Stimulated activated CD4-positive, alpha-beta T cell treated with anti-CD3 and anti-CD28 coated beads, TNF-alpha, amount 100 ng/mL, for 48 hours (primary cell): ENCODE results near the gene ADD2.

Experiments used
- DNase-seq, 3 donors: peaks; one replicate each; pipeline ENCODE4 v3.0.0-alpha.2; 2020; ENCODE audit warnings: low read depth in 3 of 3

The ADD2 gene

DNA sequence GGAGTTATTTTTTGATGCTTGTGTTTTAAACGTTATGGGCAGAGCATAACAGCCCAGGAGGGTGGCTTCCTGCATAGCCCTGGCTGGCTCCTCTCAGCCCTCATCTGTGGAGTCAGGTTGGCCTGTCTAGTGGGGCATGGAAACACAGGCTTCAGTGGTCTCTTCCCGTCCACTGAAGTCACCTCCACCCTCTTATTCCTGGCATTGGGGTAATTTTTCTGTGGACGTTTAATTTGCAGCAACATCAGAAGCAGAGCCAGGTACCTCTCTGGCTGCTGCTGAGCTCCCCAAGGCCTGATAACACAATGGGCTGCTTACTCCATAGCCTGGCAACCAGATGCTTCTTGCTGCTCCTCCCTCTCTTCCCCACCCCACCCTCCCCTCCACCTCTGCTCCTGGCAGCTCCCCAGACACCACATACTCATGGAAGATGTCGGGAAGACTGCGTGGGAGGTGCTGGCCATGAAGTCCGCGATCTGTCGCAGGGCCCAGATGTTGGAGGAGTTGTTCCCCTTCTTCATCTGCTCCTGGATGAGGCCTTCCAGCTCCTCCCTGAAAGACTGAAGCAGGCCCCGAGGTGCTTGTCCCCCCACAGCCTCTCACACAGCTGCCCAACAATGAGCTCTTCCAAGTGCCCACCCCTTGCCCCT, 64.0 kb downstream of the ADD2 start:
- no peak for DNase-seq

DNA sequence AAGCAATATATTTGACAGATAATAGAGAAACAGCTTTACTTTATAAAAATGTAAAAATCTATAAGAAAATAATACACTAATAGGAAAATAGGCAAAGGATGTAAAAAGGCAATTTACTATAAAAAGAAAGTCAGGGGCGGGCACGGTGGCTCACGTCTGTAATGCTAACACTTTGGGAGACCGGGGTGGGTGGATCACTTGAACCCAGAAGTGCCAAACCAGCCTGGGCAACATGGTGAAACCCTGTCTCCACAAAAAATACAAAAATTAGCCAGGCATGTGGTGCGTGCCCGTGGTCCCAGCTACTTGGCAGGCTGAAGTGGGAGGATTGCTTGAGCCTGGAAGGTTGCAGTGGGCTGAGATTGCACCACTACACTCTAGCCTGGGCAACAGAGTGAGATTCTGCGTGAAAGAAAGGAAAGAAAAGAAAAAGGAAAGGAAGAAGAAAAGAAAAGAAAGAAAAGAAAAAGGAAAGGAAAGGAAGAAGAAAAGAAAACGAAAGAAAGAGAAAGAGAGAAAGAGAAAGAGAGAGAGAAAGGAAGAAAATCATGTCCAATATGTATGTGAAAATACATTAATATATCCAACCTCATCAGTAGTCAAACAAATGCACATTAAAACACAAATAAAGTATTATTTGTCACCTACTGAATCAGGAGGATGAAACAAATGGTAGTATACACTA, 65.1 kb downstream of the ADD2 start:
- DNase-seq: no peak

DNA sequence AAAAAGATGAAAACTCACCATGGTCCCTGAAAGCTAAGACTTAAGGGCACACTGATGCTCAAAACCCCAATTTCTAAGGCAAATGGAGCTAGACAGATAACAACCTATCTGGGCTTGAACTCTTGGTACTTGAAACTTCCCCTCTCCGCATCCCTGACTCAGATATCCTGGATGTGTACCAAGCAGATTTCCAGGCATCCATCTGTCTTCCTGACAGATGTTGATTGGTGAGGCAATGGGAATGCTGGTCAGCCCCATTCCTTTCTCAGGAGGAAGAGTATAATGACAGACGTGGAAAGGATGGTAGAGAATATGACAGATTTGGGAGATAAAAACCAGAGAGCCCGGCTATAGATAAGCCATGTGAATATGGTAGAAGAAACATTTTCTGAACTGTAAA, 69.2 kb downstream of the ADD2 start:
- no peak for DNase-seq

DNA sequence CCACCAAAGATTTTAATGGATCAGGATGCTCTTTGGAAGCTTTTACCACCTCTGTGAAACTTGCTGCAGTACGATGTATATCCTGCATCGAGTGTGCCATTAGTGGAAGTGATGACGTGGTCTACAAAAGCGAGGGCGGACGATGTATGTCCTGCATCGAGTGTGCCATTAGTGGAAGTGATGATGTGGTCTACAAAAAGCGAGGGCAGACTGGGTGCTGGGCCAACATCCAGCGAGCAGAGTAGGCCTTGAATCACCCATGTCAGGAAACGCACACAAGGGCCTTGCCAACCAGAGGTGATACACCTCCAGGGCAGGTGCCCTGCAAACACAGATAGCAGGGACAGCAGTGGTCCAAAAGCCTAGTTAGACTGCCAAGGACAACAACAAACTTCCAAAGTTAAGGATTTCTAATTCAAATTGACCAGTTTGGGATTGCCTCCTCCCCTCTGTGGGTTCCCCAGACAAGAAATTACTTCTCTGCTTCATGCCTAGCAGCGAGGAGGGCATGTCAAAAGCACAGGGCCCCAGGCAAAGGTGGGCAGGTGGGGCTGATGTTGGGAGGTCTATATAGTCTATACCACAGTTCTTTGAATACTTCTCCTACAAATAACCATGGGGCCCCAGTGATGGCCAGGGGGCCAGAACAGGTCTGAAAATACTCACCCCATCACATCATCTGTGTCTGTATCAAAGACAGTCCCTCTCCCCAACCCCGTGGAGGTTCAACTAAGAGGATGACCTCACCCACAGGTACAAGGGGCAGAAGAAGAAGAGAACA, 70.2 kb downstream of the ADD2 start:
- no peak for DNase-seq

DNA sequence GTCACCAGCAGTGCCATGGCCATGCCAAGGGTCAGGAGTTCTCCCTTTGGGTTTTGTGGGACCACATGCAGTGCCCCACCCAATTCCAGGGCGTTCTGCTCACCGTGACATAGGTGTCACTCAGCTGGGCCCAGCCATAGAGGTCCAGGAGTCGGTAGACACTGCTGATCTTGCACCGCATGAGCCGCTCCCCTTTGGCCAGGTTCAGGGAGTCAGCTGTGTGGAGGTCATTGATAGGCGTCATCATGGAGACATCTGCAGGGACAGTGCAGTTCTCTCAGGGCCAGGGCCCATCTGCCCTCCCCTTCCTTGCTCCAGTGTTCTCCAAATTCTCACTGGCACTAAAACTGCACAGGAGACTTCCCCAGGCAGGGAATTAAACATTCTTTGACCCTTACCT, 71.9 kb downstream of the ADD2 start:
- DNase-seq: no peak

DNA sequence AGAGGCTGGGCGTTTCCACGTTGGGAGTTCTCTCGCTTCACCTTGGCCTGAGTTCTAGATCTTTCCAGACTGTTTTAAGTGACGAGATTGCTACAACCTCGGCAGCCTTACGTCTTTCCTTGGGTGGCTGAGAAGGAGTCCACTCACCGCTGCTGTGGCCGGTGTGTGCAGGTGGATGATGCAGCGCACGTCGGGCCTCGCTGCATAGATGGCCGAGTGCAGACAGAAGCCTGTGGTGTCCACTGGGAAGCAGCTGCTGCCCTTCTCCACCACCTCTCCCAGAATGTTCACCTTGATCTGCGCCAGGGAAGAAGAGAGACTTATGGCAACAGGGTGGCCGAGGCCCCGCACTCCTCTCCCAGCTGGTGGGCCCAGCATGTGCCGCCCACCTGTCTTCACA, 75.7 kb downstream of the ADD2 start:
- DNase-seq: no peak

DNA sequence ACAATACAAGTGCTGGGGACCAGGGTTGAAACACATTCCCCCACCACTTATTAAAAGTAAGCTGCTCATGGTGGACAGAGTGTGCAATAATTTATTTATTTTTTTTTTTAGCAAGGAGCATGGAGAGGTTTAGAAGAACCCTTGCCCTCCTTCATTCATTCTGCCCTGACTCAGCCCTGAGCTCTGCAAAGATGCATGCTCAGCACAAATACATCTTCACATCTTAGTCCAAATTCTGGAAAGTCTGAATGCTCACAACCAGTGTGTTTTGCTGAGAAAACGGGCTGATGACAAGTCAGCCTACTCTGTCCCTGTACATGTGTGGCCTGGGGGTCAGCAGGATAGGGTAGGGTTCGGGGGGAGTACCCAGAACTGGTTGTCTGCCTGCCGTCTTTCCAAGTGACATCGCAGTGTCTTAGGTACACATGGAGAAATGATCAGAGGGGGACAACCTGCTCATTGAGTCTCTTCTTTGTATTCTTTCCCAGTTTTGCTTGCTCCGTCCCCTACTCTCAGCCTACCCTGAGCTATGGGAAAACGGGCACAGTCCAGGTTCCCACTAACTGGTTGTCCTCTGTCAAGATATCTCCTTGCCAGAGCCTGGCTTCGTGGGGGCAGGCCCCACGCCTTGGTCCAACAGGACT, 76.4 kb downstream of the ADD2 start:
- no peak for DNase-seq

DNA sequence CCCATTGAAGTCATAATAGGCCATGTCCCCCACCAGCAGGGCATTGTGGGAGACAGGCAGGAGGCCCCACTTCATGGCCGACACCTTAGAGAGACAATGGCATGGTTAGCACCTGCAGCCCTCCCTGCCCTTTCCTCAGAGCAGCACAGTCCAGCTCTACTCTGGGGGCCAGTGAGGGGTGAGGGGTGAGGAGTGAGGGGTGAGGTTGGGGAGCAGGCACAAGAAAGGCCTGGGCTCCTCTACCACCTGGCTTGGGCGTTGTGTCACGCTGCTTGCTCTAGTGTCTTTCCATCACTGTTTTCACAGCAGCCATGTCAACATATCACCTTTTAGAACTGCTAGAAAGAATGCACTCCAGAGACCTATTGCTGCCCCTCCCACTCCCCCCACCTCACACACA, 77.2 kb downstream of the ADD2 start:
- DNase-seq: no peak

DNA sequence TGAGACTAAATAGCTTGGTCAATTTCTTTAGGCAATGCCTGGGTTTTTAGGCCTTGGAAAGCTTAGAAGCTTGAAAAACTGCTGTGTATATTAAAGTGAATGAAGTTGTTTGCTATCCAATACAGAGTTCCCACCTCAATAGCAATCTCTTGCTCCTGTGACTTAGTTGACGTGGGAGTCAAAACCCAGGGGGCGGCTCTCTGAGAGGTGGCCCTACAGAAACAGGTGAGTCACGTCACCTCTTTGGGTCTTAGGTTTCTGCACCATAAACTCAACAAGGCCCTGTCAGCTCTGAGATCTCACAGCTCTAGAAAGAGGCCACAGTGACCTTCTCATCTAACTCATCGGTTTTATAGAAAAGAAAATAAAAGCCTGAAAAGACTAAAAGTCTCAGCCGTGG, 79.6 kb downstream of the ADD2 start:
- no peak for DNase-seq

DNA sequence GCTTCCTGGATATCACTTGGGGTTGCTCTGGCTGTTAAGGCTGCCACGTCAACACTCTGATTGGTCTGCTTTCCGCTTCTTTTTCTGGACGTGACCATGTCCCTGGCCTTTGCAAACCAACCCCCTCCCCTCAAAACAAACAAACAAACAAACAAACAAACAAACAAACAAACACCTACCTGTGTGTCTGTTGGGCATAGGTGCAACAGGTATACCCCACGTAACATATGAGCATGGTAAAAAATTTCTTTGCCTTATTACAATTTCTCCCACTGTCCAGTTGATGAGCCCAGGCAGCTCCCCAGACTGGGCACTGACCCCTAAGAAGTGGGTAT, 80.6 kb downstream of the ADD2 start:
- DNase-seq: no peak

DNA sequence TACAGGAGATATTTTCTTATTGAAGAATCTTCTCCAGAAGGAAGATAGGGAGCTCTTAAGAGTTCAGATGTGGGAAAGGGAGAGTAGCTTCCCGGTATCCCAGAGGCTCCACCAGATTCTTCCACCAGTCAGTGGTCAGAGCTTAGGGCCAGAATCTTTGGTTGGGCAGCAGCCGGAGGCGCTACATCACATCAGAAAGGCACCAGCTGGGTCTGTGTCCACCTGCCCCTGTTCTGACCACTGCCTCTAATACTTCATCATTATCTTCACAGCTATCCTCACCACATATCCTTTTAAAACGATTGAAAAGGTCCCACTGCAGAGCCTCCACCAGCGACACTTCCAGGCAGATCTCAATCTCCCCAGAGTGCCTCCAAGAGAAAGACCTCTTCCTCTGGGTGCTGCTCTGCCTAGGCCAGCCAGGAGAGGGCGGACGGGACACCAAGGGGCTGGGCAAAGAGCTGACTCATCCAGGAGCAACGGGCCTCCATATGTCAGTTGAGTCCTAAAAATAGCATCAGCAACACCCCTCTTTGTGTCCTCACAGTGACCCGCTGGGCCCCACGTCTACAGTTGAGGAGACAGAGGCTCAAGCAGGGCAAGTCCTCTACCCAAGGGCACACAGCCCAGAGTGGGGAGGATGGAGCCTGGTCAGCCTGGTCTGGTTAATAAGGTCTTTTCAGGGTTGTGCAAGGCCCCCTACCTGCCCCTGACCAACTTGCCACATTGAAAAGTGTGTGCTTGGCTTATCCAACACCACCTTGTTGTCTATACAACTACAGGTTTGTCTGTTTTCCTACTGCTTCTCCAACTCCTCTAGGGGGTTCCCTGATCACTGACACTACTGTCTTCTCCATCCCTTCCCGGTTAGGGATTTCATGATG, 81.2 kb downstream of the ADD2 start:
- peak in 1 of 3 donors; percentile 7 for DNase-seq

DNA sequence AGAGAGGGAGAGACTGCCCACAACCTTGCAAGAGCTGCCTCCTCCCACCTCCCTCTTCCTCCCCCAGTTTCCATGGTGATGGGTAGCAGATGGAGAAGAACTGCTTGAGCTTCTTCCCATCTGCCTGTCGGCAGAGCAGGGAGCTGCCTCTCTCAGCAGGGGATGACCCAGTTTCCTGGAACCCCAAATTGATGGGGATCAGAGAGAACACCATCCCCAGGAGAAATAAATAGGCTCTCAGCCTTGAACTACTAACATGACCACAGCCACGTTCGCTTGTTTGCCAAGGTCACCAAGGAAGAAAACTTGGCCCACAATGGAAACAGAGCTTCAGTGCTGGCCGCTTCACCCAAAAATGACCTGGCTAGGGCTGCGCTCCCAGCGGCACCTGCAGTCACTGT, 82.2 kb downstream of the ADD2 start:
- no peak for DNase-seq

DNA sequence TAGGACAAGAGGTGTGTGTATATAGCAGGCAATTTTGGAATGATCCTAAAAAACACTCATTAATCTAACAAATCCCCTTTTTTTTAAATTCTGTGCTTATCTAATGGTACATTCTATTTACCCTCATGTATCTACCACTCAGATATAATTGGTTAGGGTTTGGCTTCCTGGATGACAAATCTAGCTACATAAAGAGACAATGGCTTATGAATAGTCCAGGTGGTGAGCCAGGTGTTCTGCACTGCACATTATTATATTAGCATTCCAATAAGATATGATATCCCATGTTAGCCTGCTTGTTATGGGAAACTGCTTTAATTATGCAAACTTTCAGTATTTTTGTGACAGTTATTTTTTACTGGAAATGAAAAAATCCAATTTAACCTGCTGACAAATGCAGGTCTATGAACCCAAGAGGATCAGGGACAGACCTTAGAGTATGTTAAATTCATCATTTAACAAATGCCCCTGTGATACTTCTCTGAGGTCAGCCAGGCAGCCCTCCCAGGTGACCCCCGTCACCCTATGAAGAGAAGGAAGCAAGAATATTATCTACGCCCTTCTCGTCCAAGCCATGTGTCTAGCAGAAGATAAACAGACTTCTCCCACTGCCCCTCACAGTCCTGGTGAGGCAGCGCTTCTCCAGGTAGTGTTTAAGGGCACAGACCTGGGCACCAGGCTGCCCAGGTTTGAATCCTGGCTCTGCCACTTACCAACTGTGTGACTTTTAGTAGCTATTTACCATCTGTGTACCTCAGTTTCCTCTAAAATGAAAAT, 83.0 kb downstream of the ADD2 start:
- DNase-seq: no peak

DNA sequence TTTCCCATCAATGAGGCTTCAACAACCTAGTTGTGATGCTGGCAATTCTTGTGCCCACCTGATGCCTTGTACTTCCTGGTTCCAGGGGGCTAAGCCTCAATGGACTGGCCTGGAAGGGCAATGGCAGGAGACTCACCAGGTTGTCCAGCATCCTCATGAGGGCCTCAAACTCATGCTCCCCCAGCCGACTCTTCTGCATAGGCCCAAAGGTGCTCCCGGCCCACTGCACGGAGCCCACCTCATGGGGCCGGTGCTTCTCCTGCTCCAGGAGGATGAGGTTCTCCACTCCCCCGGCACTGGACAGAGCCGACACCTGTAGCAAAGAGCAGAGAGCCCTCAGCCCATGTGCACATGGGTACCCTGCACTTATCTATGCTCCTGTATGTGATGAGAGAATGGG, 84.5 kb downstream of the ADD2 start:
- no peak for DNase-seq

DNA sequence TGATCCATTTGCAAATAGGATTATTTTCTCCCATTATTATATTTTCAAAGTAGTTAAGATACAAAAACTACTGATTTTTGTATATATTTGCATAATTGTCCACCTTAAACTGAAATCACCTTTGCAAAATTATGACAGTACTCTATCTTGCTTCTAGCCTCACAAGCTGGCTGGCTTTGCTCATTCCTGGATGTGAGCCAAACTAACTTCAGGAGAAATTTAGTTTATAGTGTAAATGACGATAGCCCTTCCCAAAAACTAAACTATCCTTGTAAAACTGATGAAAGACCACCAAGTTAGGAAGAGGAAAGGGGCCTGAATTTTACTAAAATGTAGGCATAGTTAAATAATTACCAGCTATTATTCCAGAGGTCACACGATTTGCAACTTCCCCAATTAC, 87.3 kb downstream of the ADD2 start:
- no peak for DNase-seq

DNA sequence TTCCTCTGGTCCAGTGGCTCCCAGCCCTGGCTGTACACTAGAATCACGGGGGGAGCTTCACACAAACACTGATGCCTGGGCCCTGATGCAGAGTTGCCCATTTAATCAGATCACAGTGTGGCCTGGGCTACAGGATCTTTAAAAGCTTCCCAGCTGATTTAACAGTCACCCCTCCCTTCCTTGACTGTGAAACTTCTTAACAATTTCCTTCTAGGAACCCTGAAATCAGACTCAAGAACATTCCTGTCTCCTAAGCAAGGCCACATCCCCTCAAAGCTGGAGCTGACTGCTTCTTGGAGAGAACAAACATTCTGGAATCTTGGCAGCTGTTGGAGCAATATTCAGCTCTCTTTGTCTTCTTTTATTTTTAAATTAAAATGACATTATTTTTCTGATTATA, 88.7 kb downstream of the ADD2 start:
- DNase-seq: no peak

DNA sequence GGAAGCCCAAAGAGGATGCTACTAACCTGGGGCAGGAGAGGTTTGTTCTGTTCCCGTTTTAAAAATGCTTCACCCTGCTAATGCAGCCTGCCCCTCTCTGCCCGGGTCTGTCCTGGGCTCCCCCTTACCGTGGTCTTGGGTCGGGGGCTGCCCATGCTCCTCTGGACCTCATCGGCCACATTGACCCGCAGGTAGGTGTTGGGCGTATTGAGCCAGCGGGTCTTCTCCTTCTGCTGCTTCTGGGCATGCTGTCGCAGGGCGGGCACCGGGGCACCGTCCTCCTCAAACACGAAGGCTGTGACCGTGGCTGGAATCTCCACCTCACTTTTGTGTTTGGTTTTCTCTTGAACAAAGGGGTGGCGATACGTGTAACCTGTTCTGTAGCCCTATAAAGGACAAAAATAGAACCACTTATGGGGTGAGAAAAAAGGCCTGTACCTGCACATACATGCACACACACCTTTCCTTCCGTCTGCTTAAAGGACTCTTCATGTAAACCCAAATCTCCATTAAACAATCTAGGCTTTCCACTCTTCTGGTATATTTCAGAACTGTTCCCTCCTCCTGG, 89.3 kb downstream of the ADD2 start:
- DNase-seq: no peak

DNA sequence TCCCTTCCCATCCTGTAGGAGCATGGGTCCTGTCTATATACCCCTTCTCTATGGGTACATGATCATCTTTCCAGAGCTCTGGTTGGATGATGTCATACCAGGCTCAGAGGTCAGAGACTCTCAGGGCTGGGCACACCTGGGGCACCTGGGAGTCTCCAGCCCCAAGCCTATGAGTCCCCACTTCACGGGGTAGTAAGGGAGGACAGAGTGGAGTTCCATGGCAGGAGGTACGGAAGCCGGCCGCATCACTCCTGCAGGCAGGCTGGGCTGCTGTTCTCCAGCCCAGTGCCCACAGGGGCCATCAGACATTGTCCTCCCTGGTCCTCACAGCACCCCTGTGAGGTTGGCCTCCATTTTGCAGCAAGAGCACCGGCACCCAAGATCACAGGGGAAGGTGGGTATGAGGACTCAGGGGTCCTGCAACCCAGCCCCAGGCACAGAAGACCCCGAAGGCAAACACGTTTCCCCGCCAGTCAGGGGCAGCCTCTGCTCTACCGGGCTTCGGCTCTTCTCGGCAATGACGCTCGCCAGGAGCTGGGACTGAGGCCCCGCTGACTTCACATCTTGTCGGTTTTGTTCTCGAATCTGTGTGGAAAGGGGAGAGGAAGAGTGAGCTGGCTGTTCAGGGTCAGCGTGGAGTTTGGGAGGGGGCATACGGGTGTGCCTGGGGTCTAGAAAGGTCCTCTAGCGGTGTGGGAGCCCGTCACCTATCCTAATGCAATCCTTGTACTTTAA, 91.5 kb downstream of the ADD2 start:
- no peak for DNase-seq

DNA sequence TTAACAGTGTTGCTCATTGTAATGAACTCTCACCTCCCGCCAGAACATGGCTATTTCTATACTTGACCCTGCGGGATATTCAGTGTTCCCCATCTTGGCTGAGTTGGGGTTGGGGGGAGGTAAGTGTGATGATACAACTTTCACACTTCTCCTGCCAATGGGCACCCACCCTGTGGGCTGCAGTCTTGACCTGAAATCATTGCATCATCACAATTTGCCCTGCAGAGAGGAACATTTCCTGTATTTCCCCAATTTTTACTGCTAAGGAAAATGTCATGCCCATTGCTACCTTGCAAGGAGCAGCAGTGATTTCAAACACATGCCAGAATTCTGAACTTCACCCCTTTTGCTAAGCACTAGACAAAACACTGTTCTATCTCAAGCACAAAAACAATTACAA, 92.1 kb downstream of the ADD2 start:
- DNase-seq: no peak
